Nucleus accumbens (tissue), 56 donors: Measurements from ENCODE around the gene CCDC122.

Experiments
- DNase-seq, 56 donors: peaks; one replicate each; lab custom pipeline; 2025; lab: John Stamatoyannopoulos, UW

Gene CCDC122

DNA sequence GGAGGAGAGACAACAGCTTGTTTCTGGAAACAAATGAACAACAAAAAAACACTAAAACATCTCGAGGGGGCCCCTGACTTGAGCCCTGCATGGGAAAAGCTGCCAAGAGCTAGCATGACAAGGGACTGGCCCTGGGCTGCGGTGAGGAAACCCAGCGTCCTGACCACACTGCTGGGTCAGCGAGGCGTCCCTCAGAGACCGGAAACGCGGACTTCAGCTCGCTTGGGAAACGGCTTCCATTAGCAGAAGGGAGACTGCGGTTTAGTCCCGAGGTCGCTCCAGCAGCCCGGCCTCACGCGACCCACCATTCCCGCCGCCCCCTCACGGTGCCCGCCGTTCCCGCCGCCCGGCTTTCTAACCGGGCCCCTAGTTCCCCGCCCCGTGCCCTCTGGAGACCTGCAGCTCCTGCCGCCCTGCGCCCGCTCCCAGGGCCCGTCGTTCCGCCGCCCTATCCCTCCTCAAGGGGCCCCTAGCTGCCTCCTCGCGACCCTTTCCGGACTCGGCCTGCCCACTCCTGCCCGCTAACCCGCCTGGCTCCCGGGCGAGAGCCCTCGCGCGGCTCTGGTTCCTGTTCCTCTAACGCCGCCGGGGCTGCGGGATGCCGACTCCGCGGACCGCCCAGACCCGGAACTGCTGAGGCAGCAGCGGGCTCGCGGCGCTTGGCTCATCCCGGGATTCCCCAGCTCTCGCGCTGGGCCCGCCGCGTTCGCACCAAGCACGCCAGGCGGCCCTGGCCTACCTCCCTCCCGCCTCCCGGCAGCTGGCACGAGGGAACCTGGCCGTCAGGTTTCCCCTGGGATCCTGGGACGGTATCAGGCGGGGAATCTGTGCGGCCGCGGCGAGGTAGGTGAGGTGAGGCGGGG lies at the start of gene CCDC122:
TSS of gene CCDC122 (minus strand) at position 849 of the 863 bp plus-strand sequence. CDS start 10,364 bp downstream, outside the sequence.
- peak in 54 of 56 donors; percentile 22 to 89 (median 70) for DNase-seq

DNA sequence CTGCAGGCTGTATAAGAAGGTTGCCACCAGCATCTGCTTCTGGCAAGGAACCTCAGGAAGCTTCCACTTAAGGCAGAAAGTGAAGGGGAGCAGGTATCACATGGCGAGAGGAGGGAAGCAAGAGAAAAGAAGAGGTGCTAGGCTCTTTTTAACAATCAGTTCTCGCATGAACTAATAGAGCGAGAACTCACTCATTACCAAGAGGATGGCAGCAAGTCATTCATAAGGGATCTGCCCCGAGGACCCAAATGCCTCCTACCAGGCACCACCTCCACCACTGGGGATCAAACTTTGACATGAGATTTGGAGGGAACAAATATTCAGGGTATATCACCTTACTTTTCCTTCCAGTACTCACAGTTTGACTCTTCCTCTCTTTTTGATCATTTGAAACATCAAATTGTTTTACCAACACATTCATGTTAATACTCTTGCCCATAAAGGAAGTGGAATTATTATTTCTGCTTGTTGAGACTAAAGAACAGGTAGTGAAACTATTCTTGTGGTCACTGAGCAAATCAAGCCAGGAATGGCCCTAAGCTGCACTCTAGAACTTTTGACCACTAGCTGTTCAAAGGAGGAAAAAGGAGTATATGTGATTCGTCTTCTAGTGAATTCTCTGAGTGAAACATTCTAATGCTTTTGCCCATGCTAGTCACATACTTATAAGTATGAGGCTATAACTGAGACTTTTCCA lies 45.2 kb upstream of the CCDC122 start:
- no peak for DNase-seq

DNA sequence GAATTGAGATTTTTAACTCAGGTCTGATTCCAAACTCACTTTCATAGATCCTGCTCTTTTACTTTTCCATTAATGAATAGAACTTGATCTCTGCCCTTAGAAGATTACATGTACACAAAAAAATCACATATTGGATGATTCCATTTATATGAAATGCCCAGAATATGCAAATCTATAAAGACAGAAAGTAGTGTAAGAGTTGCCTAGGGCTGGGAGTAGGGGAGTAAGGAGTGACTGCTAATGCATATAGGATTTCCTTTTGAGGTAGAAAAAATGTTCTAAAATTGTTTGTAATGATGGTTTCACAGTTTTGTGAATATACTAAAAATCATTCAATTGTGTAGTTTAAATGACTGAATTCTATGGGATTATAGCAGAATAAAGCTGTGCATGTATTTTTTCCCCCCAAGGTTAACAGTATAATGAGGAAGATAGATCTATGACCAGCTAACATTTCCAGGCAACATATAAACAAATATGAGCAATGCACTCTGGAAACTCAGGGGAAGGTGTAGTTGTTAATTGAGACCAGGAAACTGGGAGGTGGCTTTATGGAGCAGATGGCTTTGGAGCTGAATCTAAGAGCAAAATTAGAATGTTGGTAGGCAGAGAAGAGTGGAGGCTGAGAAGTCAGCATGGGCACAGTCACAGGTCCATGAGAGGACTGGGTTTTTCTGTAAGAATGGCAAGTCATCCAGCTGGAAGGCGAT lies 41.6 kb upstream of the CCDC122 start:
- DNase-seq: no peak

DNA sequence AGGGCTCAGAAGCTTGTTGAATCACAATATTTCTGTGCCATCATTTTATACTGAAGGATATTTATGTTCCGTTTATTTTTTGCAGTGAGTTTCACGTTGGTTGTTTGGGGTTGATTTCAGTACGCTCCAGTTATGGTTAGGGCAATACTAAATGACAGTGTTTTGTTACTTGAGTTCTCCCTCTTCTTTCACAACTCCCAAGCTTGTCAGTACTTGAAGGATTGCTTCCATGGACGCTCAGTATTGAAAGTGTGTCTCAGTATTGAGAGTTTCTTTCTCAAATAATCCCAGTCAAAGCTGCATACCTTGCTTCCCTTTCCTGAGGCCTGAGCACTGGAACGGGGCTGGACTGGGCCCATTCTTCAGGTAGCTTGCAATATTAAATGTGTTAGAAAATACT lies 39.1 kb upstream of the CCDC122 start:
- DNase-seq: no peak

DNA sequence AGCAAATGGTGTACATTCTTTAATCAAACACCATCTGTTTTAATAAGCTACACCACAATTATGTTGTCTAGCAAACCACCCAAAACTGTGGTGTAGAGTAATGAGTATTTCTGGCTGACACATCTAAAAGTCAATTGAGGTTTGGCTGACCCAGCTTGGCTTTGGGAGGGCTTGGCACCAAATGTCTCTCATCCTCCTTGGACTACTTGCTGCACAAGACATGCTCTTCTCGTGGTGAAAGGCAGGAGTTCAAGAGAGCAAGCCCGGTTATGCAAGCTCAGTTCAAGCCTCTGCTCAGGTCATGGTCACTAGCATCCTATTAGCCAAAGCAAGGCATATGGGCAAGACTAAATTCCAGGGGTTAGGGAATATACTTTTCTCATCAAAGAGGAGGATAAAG lies 37.3 kb upstream of the CCDC122 start:
- no peak for DNase-seq

DNA sequence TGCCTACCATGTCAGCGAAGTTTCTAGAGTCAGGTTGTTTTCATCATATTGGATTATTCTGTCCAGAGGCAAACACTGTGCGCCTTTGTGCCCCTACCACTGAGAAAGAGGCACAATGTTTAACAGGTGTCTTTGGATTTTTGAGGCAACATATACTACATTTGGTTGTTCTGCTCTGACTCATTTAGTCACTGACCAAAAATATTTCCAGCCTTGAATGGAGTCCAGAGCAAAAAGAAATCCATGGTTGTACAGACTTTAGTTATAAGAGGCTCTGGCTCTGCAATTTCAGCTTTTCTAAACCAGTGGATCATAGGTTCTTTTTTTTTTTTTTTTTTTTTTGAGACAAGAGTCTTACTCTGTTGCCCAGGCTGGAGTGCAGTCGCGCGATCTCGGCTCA lies 35.9 kb upstream of the CCDC122 start:
- no peak for DNase-seq

DNA sequence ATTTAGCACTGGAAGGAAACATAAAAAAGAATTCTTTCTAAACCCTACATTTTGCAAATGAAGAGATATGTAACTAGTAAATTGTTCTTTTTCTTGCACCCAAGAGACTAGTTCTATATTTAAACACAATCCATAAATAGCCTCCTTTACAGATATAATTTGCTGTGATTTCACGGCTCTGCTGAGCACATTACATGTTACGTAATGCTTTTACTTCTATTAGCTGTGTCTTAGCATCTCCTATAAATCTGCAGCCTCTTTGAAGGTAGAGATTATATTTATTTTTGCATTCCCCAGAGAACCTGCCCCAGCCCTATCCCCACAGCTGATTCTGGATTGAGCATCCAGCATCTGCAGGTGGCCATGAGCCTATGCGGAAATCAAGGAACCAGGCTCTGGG lies 32.3 kb upstream of the CCDC122 start:
- DNase-seq: peak in 2 of 56 donors; percentile 2 to 4

DNA sequence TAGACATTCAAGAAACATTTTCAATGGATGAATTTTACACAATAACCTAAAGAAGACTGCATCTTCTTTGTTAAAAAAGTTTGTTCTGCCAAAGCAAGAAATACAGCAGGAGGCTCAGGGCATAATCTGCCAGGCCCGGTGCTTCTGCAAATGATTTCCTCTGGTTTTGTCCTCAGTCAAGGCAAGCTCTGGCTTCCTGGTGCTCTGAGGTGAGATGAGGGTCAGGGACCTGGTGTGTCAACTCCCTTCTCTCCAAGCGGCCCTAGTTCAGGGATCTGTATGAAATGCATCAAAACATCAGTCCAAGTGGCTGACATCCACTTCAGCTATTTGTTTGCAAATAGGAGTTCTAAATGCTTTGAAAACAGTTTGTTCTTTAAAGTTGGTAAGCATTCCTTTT lies 31.7 kb upstream of the CCDC122 start:
- no peak for DNase-seq

DNA sequence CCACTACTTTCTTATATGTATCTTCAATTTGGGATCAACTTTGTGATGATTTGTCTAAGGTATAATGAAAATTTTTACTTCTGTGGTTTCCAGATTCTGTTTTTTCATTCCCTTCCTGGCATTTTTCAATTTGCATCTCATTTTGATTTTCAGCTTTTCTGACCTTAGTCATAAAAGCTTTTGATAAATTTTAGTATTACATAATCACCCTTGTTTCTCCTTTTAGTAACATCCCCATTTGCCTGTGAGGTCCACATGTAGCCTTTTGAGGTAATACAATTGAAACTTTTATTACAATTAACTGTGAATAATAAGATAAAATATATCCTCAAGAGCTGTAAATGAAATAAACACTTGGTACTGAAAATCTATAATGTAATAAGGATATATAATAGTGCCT lies 31.3 kb upstream of the CCDC122 start:
- no peak for DNase-seq

DNA sequence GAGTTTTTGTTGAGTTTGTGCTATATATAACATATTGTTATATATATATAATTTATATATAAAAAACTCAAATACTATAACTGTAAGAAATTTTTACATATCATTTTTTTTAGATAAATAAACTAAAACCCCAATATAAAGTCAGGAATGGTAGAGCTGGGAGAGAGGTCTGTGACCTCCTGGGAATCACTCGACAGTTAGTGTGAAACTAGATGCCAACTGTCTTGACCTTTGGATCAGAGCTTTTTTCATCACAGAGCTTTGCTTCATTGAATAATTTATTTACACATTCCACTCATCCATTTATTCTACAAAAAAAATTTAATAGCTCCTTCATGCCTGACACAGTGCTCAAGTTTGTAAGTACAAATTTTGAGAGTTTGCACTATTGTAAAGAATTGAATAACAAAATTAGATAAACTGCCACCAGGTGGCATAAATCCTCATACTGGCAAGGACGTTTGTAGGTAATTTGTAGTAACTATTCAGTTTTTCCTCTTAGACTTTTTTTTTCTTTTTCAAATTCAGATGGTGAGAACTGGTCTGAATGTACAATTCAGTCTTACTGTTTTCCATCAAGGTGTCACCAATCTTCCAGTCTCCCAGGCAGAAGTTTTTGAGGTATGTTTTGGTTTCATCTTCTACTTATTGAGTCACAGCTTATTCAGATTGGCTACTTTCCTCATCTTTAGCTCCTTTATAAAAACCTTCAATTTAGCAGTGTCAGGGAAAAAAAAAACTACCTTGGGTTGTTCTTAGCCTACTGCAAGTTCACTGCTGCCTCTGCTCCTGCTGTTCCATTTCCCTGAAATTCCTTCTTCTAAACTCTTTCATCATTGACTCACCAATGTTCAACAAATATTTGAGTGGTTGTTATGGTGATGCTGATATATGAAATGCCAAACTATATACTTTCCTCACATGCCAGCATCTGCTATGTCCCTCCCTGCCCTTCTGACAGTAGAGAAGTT lies 28.9 kb upstream of the CCDC122 start:
- peak in 1 of 56 donors; percentile 14 for DNase-seq

DNA sequence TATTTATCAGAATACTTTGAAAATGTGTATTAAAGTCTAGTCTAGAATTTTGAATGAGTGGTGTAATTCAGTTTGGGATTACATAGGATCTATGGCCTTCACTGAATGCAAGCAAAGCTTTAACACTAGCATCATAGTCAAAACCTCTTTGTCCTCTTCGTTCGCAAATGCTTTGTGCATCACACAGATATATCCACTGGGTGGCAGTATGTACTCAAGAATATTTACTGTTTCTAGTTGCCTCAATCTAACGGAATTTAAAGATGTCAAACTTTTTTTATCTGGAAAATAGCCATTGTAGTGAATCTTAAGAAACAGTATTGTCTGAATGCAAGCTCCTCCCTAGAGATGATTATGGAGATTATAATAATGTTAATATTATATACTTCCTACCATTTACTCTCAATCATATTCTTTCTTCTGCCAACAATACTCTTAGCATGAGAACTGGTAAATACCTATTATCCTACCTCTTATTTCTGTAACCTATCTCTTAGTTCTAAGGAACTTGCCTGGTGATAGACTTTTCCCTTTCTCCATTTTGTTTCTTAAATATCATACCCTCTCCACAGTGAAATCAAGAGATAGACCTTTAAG lies 26.0 kb upstream of the CCDC122 start:
- DNase-seq: peak in 14 of 56 donors; percentile 1 to 51 (median 14)

DNA sequence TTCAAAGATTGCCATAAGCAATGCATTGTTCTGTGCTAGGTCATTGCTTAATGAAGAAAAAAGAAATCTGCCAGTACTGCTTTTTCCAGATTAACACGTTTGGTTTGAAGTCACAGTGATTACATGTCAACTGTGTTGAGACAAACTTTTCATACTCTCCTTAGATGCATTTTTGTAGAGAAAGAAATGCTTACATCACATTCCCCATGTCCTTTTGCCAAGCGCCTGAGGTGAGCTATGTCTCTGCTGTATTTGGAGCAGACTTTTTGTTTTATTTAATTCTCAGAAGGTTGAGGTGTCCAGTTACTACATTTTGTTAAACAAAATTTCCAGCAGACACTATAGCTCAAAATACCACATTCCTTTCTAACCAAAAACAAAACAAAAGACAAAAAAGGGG lies 16.4 kb upstream of the CCDC122 start:
- no peak for DNase-seq

DNA sequence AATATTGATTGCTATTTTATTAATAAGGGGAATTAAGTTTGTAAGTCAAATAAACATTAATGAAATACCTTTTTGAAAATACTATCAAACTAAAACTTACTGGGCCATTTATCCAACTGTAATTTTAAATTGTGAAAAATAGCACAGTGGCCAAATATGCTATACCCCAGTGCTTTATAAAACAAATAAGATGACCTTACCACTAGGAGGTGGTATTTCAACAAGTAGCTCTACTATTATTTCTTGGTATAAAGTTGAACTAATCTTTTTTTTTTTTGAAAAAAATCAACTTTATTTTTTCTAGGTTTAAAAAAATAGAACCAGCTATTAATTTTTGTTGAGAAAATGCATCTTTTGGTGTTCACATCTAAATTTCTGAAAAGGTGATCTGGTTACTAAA lies 14.9 kb upstream of the CCDC122 start:
- DNase-seq: no peak

DNA sequence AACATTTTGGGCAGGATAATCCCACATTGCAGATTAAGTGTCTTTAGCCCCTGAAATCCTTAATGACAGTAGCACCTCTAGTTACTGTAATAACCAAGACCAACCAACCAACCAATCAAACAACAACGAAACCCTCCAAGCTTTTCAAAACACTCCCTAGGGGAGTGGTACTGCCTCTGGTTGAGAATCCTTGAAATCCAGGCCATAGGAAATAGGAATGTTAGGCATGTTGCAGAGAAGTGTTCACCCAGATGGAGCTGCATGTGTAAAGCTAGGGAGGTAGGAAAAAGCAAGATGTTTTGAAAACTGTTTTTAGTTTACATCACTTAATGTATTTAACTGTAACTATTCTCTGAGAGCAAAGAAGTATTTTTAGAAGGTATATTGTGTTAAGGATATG lies 4.7 kb upstream of the CCDC122 start:
- no peak for DNase-seq

DNA sequence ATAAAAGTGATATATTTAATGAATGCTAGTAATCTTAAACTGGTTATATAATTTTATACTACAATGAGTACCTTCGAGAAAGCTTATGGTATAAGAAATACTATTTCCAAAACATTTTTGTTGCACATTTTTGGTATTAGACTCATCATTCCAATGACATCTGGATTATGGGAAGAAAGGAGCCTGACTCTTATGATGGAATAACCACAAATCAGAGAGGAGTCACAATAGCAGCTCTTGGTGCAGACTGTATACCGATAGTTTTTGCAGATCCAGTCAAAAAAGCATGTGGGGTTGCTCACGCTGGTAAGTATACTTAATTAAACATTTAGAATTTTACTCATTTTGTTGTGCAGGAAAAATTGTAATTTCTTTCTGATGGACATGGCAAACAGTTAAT lies 4.1 kb upstream of the CCDC122 start:
- no peak for DNase-seq

DNA sequence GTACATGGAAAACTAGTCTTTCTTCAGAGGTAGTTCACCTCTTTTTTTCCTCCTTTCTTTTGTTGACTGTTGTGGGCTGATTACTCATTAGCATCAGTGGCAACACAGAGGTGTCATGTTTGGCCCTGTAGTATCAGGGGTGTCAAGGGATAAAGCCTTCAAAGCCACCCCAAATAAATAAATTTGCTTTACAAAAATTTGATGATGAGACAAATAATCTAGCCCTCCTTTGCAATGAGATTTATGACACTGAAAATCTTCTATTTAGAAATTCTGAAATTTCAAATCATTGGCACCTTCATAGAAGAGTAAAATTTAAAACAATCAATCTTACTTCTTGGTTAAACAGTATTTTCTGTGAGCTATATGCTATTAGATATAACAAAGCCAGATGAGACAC lies 2.0 kb upstream of the CCDC122 start:
- no peak for DNase-seq

DNA sequence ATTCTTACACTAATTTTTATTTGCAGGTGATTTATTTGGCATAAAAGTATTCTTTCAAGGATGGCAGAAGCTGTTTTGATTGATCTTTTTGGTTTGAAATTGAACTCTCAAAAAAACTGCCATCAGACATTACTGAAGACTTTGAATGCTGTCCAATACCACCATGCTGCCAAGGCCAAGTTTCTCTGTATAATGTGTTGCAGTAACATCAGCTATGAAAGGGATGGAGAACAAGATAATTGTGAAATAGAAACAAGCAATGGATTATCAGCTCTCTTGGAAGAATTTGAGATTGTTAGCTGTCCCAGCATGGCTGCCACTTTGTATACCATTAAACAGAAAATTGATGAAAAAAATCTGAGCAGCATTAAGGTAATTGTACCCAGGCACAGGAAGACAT lies 1.4 kb upstream of the CCDC122 start:
- DNase-seq: peak in 9 of 56 donors; percentile 1 to 37 (median 6)

DNA sequence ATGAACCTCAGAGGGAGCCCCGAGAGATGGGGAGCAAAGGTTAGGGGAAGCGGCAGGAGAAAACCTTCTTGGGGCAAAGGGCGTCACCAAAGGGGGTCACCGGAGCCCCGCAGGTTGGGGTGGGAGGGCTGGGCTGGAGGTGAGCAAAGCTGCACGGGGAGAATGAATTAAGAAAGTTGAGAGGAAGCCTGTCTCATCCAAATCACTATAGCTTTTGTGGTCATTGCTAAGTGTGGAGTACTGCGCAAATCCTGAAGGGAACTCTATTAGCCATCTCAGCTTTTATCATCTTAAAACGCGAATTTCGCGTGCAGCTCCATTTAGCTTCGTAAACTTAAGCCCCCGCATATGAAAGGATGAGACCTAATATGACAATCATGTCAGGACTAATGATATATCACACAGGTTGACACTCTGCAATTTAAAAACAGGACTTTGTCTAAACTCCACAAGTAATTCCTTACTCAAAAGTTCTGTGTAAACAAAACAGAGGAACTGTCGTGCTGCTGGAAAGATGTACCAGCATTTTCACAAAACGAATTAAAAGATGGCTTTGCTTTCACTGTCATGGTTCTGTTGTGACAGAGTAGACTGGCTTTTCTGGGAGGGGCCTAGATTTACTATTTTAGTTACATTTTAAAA lies 795 bp upstream of the CCDC122 start:
- DNase-seq: peak in 4 of 56 donors; percentile 31 to 56 (median 51)

DNA sequence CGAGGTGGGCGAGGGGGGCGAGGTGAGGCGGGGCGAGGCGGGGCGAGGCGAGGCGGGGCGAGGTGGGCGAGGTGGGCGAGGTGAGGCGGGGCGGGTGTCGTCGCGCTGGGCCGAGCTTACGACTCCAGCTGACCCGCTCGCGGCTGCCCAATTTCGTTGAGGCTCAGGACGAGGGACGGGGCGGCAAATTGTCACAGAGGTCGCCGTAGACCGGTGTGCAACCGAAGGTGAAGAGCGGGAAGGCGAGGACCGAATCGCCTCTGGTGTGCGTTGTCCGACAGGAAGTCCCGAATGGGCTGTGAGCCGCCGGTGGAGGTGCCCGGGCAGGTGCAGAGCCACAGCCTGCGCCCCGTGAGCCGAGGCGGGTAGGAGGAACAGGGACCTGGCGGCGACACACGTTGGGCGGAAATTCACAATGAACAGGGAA lies 228 bp upstream of the CCDC122 start, which contains the start of gene LACC1:
TSS of gene LACC1 (plus strand) at position 150 of the 427 bp plus-strand sequence. CDS start 1,082 bp downstream, outside the sequence.
- peak in 26 of 56 donors; percentile 31 to 79 (median 57) for DNase-seq
